GM18867 (cell line): ENCODE data around the gene RANBP17.
A peak's percentile ranks its signal among the peaks of the same experiment; 100 is the strongest.

ENCODE experiments used
- ATAC-seq: cut with Tn5 transposase; IDR thresholded peaks from one replicate; pipeline ENCODE4 v1.9.1; 2021; ENCODE audit warnings: mild to moderate bottlenecking, moderate library complexity; ENCODE audit not compliant: unreplicated experiment

RANBP17 gene

DNA sequence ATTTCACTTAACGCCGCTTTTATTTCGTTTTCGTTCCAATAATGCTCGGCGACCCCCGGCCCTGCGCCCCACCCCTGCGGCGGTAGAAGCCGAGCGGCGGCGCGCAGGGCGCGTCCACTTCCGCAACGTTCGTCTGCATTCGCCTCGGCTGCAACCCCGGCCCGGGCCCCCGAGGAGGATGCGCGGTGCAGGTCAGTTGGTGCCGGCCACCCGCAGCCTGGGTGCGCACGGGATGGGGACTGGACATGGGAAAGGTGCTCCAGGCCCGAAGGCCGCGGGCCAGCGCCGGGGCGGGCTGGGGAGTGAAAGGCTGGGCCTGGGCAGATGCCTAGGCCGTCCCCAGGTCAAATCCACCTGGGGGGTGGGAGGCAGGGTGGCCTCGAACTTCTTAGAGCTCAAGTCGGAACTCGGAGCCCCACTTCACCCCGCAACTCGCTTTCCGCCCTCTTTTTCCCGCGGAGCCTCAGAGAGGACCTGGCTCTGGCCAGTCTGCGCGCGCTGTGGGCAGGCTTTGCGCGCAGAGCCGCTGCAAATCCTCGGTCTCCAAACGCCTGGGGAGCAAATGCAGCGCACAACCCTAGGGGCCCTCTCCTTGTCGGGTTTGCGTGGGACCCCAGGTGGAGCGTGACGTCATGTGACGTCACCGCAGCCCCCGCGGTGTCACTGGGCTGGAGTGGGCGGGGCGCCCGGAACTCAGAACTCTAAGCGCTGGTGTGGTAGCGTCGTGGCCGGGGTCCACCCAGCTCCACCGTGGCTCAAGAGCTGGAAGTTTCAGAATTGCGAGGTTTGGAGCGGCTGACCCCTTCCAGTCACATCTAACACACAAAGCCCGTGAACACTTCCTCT, 450.5 kb downstream of the RANBP17 start:
- ATAC-seq, result no peak

DNA sequence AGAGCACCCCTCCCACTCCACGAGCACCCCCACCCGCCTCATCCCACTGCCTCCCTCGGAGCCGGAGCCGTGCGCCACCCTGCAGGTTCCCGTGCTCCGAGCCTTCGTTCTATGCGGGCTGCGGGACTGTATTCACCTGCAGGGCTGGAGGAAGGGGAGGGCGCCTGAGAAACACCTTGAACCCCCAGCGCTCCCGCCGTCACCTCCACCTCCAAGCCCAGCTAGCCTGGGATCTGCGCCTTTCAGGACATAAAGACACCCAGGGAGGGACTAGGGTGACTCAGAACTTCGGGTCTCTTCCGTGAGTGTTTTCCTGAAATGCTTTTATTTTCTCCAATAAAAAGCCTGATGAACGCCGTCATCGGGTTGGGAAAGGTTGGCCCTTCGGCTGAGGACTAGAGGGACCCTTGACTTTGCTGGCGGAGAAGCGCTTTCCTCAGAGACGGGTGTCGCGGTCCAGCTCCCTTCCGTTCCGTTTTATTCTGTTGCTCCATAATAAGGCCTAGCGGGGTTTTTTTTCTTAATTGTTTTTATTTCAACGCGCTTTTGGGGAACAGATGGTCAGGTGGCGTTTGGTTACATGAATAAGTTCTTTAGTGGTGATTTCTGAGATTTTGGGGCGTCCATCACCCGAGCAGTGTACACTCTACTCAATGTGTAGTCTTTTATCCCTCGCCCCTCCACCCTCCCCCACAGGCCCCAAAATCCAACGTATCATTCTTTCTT, 451.8 kb downstream of the RANBP17 start:
- ATAC-seq, result no peak

DNA sequence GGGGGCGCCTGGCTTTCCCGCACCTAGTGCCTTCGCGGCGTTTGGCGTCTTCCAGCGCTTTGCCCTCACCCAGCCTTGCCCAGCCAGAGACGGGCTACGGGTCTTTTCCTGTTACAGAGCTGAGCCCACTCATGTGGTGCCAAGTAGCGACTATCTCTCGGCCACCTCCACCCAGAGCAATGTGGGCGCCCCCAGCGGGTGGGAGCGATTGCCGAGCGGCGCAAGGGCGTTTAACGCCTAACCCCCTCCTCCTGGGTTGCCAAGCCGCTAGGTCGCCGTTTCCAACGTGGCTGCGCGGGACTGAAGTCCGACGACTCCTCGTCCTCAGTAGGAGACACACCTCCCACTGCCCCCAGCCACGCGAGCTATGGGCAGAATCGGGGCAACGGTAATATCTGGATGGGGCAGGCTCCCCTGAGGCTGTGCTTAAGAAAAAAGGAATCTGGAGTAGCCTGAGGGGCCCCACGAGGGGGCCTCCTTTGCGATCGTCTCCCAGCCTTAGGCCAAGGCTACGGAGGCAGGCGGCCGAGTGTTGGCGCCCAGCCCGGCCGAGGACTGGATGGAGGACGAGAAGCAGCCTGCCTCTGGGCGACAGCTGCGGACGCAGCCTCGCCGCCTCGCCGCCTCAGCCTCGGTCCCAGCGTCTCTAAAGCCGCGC, 453.0 kb downstream of the RANBP17 start:
- ATAC-seq, result no peak

DNA sequence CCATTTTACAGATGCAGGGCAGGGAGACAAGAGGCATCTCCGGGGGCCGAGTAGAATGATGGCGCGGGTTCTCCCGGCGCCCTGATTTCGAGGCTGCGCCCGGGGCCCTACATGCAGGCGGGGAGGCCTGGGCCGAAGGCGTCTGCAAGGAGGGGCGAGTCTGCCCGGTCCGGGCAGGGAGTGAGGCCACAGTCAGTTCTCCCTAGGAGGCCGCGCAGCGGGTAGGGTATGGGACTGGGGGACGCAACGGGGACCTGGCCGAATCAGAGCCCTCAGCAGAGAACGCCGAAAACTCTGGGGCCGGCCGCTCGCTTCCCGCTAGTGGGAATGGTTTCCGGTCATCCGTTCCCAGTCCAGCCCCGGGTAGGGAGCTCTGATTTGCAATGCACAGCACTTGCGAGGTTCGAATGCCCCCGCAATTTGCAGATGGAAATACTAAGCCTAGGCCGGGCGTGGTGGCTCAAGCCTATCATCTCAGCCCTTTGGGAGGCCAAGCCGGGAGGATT, 453.6 kb downstream of the RANBP17 start:
- no peak for ATAC-seq

DNA sequence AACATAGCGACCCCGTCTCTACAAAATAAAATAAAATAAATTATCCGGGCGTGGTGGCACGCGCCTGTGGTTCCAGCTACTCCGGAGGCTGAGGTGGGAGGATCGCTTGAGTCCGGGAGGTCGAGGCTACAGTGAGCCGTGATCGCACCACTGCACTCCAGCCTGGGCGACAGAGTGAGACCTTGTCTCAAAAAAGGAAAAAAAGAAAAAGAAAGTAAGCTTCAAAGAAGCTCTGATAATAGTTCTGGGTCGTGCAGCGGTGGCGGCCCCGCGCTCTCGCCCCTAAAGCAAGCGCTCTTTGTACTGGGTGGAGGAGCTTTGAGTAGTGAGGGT, 454.1 kb downstream of the RANBP17 start:
- ATAC-seq, result no peak

DNA sequence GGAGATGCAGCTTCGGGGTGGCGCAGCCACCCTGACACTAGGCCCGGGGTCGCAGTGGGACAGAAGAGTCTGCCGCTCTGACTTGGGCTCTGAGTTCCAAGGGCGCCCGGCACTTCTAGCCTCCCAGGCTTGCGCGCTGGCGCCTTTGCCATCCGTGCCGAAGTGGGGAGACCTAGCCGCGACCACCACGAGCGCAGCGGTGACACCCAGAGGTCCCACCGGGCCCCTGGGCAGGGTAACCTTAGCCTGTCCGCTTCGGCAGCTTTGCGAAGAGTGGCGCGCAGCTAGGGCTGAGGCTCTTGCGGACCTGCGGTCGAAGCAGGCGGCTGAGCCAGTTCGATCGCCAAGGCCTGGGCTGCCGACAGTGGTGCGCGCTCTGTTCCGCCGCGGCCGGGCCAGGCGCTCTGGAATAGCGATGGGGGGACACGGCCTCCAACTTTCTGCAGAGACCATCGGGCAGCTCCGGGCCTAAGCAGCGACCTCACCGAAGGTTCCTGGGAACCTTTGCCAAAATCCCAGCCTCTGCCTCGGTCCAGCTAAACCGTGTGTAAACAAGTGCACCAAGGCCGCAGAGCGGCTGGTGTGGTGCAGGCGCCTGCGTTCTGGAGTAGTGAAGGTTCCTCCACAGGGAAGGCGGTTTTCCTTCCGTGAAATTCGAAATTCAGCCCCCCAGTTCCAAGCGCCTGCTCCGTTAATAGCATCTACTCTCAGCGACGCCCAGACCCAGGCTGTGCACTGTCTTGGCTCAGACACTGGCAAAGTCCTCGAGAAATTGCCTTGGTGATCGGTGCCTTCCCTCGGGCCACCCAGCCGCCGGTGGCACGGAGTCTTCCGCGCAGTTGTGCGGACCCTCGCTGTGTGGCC, 454.7 kb downstream of the RANBP17 start:
- ATAC-seq, result no peak

DNA sequence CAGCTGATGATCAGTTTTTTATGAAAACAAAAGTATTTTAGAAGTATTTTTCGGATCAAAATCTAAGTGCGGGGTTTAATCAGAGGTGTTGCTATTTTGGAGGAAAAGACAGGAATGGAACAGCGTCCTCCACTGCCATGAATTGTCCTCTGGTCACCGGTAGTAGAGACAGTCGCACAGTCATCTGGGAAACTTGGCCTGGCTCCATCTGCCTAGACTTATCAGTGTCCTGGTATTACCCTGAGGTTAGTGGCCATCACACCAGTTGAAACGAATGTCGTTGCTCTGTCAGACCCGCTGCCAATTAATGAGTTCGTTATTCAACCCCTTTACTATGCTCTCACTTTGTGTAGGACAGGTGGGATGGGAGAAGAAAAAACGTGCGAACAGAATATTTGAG, 455.4 kb downstream of the RANBP17 start:
- ATAC-seq, result no peak

DNA sequence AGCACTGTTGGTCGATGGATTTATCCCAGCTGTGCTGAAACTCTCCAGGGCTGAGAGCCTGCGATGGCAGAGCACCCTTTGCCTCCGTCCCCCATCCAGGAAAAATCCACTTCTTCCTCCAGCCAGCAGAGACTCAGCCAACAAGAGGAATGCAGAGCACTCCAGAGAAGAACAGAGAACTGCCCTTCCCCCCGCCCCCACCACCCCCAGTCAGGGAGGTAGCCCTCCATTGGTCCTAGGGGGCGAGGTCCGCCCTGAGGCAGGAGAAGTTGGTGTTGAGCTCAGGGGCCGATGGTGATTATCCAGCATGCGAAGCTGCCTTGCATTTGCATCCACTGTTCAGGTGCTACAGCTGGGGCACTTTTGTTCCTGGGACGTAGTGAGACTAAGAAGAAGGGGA, 456.2 kb downstream of the RANBP17 start:
- ATAC-seq, result no peak

DNA sequence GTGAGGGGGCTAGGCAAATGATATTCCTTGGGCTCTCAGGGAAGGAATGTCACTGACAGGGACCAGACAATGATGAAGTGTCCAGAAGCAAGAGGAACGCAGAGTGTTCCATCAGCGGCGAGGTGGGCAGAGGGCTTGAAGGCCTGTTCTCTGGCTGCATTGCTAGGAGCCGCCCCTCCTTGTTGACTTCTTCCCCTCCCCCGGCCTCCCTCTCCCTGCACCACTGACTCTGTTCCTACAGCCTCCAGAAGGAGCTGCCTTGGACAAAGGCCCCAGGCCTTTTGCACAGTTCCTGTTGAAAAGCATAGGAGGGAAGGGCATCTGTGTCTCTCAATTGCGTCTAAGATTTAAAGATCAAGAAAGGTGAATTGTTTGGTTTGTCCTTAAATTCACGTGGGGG, 459.6 kb downstream of the RANBP17 start:
- no peak for ATAC-seq

DNA sequence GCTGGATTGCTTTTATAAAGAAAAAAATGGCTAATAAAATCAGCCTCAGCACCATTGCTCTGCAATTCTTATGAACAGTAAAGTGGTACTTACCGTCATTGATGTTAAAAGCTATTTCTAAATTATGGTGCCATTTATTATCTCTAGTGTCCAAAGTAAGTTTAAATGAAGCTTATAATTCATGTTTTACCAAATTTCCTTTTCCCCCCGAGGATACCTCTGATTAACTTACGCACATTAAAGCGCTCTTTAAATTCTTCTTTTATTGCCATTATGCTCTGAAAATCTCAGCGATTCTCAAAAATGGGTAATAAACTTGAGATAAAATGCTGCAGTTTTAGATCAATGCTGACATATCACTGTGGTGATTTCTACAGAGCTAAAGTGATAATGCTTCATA, 460.7 kb downstream of the RANBP17 start:
- ATAC-seq, result no peak

DNA sequence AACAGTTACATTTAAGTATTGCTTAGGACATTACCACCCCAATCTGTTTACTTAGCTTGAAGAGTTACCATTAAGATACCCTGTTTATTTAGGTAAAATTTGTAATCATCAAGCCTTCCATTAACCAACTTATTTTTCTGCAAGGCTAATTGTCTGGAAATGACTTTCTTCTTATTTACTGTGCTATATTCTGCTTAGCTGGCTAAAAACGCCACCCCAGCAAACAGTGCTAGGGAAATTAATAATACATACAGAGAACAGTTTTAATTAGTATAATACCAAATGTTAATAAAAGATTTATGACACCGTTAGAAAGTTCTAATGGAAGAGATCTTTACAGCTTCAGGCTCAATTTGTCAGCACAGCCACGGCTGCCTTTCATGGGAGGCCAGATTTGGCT, 461.2 kb downstream of the RANBP17 start:
- ATAC-seq, result no peak

DNA sequence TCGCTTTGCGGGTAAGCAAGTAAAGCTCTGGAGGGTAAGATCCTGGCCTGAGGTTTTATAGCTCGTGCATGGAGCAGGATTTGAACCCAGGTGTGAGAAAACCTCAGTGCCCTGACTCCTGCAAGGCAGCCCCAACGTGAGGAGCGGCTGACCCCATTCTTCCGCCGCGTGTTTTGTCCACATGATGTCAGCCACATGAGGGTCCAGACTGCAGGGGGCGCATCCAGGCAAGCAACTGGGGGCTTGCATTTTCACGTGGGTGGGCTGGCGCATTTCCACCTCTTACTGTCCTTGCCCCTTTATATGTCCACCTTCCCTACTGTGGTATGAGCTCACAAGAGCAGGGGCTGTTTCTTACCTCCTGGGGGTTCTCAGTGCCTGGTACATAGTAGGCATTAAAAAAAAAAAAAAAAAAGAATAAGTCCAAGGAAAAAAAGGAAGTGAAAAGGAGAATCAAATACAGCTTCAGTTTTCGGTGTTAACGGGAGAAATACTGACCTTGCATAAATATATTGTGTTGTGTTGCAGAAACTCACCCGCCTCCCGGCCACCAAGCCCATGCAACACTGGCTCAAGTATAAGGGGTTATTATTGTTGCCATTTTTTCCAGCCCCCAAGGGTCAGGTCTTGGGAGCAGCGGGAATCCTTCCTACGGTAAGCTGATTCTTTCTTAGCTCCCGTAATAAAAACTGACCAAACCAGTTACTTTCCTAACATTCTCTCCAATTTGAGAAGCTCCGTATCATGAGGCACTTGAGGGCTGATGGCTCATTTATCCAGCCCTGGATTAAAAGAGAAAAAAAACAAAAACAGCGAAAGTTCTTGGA, 462.2 kb downstream of the RANBP17 start:
- no peak for ATAC-seq

DNA sequence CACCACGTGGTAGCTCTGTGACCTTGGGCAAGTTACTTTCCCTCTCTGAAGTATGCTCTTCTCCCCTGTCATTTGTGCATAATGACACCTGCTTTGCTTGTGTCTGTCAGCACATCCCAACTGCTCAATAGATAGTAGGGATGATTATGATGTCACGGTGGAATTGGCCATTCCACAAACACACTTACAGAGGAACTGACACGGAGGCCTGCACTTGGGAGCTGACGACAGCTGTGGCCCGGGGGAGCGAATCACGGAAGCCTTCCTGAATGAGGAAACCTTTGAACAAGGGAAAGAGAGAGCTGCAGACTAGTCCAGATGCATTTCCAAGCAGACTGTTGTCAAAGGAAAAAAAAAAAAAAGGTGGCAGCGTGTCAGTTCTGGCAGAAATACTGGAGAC, 468.2 kb downstream of the RANBP17 start:
- ATAC-seq, result no peak

DNA sequence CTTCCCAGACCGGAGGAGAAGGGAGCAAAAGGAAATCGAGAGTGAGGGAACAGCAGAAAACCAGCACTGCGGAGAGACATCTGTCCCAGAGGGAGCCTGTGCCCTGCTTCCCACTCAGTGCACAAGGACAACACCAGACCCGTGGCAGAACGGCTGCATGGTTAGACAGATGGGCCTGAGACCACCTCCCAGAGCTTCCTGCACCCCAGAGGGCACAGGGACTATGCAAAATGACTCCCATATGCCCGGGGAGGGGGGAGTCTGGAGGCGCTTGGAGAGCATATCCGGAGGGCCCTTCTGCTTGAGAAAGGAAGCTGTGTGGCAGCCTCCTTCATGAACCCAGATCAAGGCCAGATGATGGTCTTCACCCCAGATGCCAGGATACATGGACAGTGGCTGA, 473.8 kb downstream of the RANBP17 start:
- no peak for ATAC-seq

DNA sequence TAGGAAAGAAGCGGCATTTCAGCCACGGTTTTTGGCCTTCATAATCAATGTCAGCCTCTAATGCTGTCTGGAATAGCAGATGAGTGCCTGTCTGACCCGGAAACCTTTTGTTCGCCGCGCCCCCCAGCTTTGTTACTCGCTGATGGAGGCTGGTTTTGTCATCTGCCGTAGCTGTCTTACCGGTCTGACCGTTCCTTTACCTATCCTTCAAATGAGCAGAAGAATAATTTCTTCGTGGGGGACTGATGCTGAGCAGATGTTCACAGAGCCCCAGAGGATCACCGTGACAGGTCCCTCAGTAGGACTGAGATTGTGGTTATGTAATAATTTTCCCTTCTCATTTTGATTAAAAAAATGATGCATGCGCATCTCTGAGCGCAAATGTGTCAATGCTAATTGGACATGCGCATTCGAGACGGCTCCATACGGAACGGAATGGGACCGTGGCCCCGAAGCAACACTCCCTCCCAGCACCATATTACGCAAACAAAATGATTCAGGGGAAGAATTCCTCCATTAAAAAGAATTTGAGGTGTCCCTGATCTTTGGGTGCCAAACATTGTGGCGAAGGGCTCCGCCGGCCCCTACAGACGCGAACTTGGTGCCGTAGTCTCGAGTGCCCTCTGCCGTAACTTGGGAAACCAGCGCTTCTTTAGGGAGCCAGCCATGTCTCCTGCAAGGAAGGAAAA, 474.8 kb downstream of the RANBP17 start:
- no peak for ATAC-seq

DNA sequence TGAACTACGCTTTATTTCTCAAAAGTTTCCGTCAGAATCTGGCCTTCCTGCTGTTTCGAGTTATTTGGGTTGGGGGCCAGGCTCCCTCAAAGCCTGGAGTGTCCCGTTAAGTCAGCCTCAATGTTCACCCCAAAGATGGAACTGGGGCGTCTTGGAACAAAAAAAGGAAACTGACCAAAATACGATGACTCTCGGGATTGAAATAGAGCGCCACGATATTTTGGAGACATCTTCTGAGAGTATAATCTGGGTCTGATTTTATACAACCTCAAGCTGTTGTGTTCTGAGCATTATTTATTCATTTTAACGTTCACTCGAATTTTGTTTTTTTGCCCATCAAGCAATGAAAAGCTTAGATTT, 475.4 kb downstream of the RANBP17 start:
- ATAC-seq, result no peak

DNA sequence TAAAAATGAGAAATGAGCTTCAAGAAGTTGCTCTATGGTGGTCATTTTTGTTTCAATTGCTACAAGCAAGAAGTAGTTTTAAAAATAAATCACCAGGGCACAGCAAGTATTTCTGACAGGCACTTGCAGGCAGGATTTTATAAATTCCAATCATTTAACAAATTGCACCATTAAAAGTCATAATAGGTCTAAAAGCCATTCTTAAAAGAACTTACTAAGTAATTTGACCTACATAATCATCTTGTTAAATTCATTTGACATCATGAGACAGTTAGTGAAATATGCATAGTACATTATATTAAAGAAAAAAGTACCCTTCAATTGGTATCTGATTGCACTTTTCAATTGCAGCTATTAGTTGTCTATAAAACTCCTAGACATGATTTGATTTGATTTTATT, 478.2 kb downstream of the RANBP17 start:
- no peak for ATAC-seq

DNA sequence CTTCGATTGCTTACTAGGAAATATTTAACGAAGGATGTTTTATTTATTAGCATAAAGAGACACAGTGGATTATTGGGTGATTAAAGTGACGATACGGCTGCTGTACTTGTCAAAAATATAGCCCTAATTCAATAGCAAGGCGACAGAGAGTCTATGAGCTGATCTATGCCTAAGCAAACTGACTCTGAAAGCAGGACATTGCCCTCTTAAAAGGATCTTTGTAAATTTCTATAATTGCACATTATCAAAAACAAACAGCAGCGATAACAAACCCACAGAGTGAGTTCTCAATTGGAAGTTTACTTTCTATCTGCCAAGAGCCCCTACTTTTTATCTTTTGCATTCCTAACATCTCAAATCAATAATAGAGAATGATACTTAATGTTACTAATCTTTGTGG, 478.7 kb downstream of the RANBP17 start:
- ATAC-seq, result no peak

DNA sequence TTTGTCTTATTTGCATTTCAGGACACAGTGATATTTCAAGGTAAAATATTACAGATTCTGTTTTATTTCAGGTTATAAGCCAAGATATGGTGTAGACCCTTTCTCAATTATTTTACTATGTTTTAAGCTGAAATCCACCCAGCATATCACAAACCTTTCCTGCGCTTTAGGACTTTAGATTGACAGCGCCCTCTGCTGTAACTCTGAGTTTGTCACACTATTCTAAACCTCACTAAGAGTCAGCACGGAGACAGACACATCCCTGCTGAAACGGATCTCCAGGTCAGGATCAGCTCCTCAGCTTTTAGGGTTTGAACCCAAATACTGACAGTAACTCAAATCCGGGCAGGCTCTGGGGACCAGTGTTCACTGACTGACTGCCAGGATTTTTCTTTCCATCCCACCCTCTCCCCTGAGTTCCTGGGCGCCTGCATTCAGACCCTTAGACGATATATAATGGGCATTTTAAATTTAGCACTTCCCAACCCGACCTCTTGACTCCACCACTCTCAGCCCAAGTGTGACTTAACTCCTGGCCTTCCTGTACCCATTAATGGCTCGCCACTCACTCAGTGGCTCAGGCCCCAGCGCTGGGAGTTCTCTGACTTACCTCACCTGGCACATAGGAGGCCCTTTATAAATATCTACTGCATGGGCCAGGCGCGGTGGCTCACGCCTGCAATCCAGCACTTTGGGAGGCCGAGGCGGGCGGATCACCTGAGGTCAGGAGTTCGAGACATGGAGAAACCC, 480.7 kb downstream of the RANBP17 start:
- peak; percentile 81 for ATAC-seq
